Measurements from ENCODE around the gene PLPPR1. TPM values are rescaled to one million over a fixed set of nuclear protein-coding genes. Genes with fewer than 3 reads are reported as not detected.
"Not testable (repeated sequence)": the region's sequence is repeated elsewhere in the genome, so short reads cannot be mapped to it uniquely, and the experiment has no call there.

Gene PLPPR1
- total and polyA plus RNA-seq, 2 of the 4 experiments (the other 2 are of a cell fraction) = not detected

DNA sequence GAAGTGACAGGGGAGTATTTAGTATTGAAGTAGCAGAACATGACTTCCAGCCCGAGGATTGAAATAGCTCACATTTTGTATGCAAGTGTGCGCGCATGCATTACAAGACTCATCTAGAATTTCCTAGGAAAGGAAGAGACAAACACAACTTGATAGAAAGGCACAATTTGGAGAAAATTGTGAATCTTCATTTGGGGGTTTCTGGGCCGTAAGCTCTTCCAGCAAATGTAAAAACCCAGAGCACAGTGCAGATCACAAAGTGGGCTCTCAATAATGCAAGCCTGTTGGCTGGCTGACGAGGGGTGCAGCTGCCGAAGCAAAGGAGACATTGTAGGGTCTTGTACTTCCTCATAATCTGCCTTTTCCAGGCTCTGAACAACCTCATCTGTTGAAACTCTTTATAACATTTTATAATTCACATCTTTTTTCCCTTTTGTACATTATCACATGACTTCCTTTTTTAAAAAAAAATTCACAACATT lies 247.3 kb downstream of the PLPPR1 start:
- no peaks in the 10 kb centered on the region for H3K27me3 ChIP-seq (ENCODE audit: control insufficient read depth, insufficient read depth, low read length)
- no peak overlapping the region for H3K27ac ChIP-seq (ENCODE audit: insufficient read depth, low read length)
- no peak overlapping the region for H2BK120ac ChIP-seq (ENCODE audit: low read depth, low read length)
- in situ Hi-C loops (cut with MboI; ENCODE audit: low sequenced_read_pairs) (no loop called here), intact Hi-C loops (cut with micrococcal nuclease) (no loop called here), dilution Hi-C loops (cut with HindIII; ENCODE audit: low sequenced_read_pairs, unreplicated experiment) (no loop called here)
- H3K18ac ChIP-seq (ENCODE audit: low read depth, low read length) = no peak overlapping the region
- H2AK9ac ChIP-seq (replicated peaks; ENCODE audit: low read depth, low read length, poor library complexity) = no peak overlapping the region
- no peak overlapping the region for H2AK5ac ChIP-seq (ENCODE audit: low read depth, low read length)
- no peaks in the 10 kb centered on the region for H3K9me3 ChIP-seq (ENCODE audit: control insufficient read depth, insufficient read depth, low read length)
- H2AFZ ChIP-seq (replicated peaks; ENCODE audit: low read length, poor library complexity) = no peak overlapping the region
- no peak overlapping the region for H2BK5ac ChIP-seq (ENCODE audit: low read depth, low read length, poor library complexity, severe bottlenecking)
- no peak overlapping the region for H3K4me3 ChIP-seq (ENCODE audit: insufficient read depth, low read depth, low read length)
- no peaks in the 10 kb centered on the region for H3K4me1 ChIP-seq (ENCODE audit: control insufficient read depth, insufficient read depth, low read length)
- POLR2A ChIA-PET (ENCODE audit: unreplicated experiment) = no interaction called here
- no peak overlapping the region for H2BK15ac ChIP-seq (ENCODE audit: low read depth, low read length)
- BruUV-seq (replicated peaks) = no TSS peak
- no peak overlapping the region for H3K23ac ChIP-seq (ENCODE audit: low read depth, low read length)
- H4K91ac ChIP-seq (ENCODE audit: insufficient read depth, low read depth, low read length) = no peak overlapping the region
- H3K4ac ChIP-seq (ENCODE audit: low read depth, low read length) = no peak overlapping the region
- H4K5ac ChIP-seq (ENCODE audit: low read depth, low read length) = no peak overlapping the region
- H3K9ac ChIP-seq (ENCODE audit: low read depth, low read length) = no peak overlapping the region
- H2BK20ac ChIP-seq (ENCODE audit: low read depth, low read length) = no peak overlapping the region
- no peak overlapping the region for H3K4me2 ChIP-seq (ENCODE audit: low read depth, low read length)
- CTCF ChIA-PET = no interaction called here
- no peak overlapping the region for H3K14ac ChIP-seq (replicated peaks; ENCODE audit: low read depth, low read length)
- no peaks in the 10 kb centered on the region for H4K20me1 ChIP-seq (ENCODE audit: insufficient read depth, low read length)
- no peak for ATAC-seq (ENCODE audit: low read depth)
- no peak overlapping the region for H3K56ac ChIP-seq (ENCODE audit: extremely low read depth, insufficient read depth, low read length)
- DNase-seq = no peak
- TF ChIP-seq CEBPB (IDR thresholded peaks at IDR 0.05; ENCODE audit: low read depth, low read length) = no peak
- no peak for TF ChIP-seq RCOR1 (IDR thresholded peaks at IDR 0.05; ENCODE audit: insufficient replicate concordance, low read length)
- no peak for TF ChIP-seq MAFK (IDR thresholded peaks at IDR 0.05; ENCODE audit: low read depth, low read length)
- TF ChIP-seq, protein P1, sequence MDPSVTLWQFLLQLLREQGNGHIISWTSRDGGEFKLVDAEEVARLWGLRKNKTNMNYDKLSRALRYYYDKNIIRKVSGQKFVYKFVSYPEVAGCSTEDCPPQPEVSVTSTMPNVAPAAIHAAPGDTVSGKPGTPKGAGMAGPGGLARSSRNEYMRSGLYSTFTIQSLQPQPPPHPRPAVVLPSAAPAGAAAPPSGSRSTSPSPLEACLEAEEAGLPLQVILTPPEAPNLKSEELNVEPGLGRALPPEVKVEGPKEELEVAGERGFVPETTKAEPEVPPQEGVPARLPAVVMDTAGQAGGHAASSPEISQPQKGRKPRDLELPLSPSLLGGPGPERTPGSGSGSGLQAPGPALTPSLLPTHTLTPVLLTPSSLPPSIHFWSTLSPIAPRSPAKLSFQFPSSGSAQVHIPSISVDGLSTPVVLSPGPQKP (IDR thresholded peaks at IDR 0.05; ENCODE audit: borderline replicate concordance, low read depth, low read length) = no peak
- no peak for TF ChIP-seq RFX5 (IDR thresholded peaks at IDR 0.05; ENCODE audit: low read depth, low read length)
- no peak for TF ChIP-seq FOS (IDR thresholded peaks at IDR 0.05; ENCODE audit: low read depth, low read length)
- WGBS, 2 experiments (ENCODE audit: extremely low coverage in 2 of 2, insufficient read length in 1 of 2) = 60% methylated on average over 2 of the region's 6 CpGs; no CpG with 5 or more reads in 1 of the 2 experiments
- H4K8ac ChIP-seq (ENCODE audit: low read depth in 2 of 2, low read length in 2 of 2) = no peak overlapping the region
- no peaks in the 10 kb centered on the region for H3K79me1 ChIP-seq (ENCODE audit: low read depth in 1 of 2, low read length in 2 of 2)
- H3K36me3 ChIP-seq (ENCODE audit: control insufficient read depth, insufficient read depth, low read length) = no peaks in the 10 kb centered on the region
- no peaks in the 10 kb centered on the region for H3K9me1 ChIP-seq (ENCODE audit: insufficient read depth, low read length)

DNA sequence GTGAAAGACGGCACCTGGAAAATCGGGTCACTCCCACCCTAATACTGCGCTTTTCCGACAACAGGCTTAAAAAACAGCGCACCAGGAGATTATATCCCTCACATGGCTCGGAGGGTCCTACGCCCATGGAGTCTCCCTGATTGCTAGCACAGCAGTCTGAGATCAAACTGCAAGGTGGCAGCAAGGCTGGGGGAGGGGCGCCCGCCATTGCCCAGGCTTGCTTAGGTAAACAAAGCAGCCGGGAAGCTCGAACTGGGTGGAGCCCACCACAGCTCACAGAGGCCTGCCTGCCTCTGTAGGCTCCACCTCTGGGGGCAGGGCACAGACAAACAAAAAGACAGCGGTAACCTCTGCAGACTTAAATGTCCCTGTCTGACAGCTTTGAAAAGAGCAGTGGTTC lies 262.5 kb downstream of the PLPPR1 start:
- H3K4ac ChIP-seq (ENCODE audit: low read depth, low read length); H2BK5ac ChIP-seq (ENCODE audit: low read depth, low read length, poor library complexity, severe bottlenecking); H3K9ac ChIP-seq (ENCODE audit: low read depth, low read length); H3K23ac ChIP-seq (ENCODE audit: low read depth, low read length); H4K91ac ChIP-seq (ENCODE audit: insufficient read depth, low read depth, low read length); H3K9me3 ChIP-seq (ENCODE audit: control insufficient read depth, insufficient read depth, low read length); H3K27ac ChIP-seq (ENCODE audit: insufficient read depth, low read length); H4K8ac ChIP-seq (ENCODE audit: low read depth in 2 of 2, low read length in 2 of 2); BruUV-seq (replicated peaks); dilution Hi-C loops (cut with HindIII; ENCODE audit: low sequenced_read_pairs, unreplicated experiment); H3K56ac ChIP-seq (ENCODE audit: extremely low read depth, insufficient read depth, low read length); CTCF ChIA-PET; H3K14ac ChIP-seq (replicated peaks; ENCODE audit: low read depth, low read length); H3K4me2 ChIP-seq (ENCODE audit: low read depth, low read length); H3K18ac ChIP-seq (ENCODE audit: low read depth, low read length); H3K9me1 ChIP-seq (ENCODE audit: insufficient read depth, low read length); POLR2A ChIA-PET (ENCODE audit: unreplicated experiment); H3K4me3 ChIP-seq (ENCODE audit: insufficient read depth, low read depth, low read length); H2BK120ac ChIP-seq (ENCODE audit: low read depth, low read length); H2AK9ac ChIP-seq (replicated peaks; ENCODE audit: low read depth, low read length, poor library complexity); H2AK5ac ChIP-seq (ENCODE audit: low read depth, low read length); DNase-seq; H3K36me3 ChIP-seq (ENCODE audit: control insufficient read depth, insufficient read depth, low read length); H4K5ac ChIP-seq (ENCODE audit: low read depth, low read length); intact Hi-C loops (cut with micrococcal nuclease); in situ Hi-C loops (cut with MboI; ENCODE audit: low sequenced_read_pairs); H2AFZ ChIP-seq (replicated peaks; ENCODE audit: low read length, poor library complexity); H2BK15ac ChIP-seq (ENCODE audit: low read depth, low read length); H3K4me1 ChIP-seq (ENCODE audit: control insufficient read depth, insufficient read depth, low read length); H2BK20ac ChIP-seq (ENCODE audit: low read depth, low read length); H3K27me3 ChIP-seq (ENCODE audit: control insufficient read depth, insufficient read depth, low read length); ATAC-seq (ENCODE audit: low read depth); H3K79me1 ChIP-seq (ENCODE audit: low read depth in 1 of 2, low read length in 2 of 2); H4K20me1 ChIP-seq (ENCODE audit: insufficient read depth, low read length): not testable (repeated sequence)
- WGBS, 2 experiments (ENCODE audit: extremely low coverage in 2 of 2, insufficient read length in 1 of 2) = no CpG with 5 or more reads among the region's 12 CpGs
